ENCODE results near the gene ETV3L. TPM values are rescaled to one million over a fixed set of nuclear protein-coding genes. Genes with fewer than 3 reads are reported as not detected.

ETV3L gene
- total and polyA plus RNA-seq, 3 donors from 2014 or later, result 0.16 TPM; not detected in 2

DNA sequence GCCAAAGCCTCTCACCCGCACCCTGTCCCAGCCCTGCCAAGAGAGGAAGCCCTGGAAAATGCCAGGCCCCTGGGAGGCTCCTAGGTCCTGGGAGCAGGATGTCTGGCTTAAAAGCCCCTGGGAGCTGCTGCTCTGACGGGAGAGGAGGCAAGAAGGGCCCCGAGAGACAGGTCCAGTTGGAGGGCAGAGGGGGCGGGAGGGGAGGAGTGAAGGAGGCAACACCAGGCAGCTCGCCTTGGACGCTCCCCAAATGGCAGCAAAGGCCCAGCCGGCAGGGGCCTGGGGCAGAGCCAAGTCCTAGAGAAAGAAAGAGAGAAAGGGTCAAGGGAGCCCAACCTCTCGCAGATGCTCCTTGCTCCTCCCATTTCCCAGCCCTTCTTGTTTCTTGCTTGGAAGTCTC, 6.8 kb downstream of the ETV3L start:
- peak; percentile 51 for DNase-seq
- intact Hi-C loops (cut with DNase I; ENCODE audit: low total_unique reads), result loop anchor here (5.0 kb wide), 1 partner anchor 64 kb away; no protein-coding TSS in a partner anchor

DNA sequence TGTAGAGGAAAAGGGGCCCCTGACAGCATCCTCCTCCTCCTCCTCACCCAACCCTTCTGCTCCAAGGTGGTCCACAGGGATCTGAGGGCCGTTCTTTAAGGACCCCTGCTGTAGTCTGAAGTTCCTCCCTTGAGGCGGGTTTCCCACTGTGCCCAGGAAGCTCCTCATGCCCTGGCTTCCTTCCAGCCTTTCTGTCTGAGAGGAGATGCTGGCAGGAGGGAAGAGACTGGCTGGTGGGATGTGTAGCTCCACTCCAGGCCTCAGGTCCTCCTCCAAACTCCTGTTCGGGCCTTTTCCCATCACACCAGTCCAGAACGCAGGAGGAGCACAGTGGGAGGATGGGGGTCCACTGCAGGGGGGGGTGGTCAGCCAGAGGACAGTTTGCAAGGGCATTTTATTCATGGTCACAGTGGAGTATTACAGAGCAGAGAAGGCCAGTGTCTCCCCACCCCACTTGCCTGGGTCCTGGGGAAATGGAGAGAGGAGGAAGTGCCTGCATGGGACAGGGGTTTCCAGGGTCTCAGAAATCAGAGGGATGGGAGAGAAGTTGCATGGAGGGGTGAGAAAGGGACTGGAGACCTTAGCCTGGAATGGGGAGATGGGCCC, 7.8 kb downstream of the ETV3L start:
- 77 to 82% methylated on average over 2 to 4 of the region's 4 CpGs for WGBS, 2 donors
- no peak overlapping the region for H3K27ac ChIP-seq
- no peaks in the 10 kb centered on the region for H3K9me3 ChIP-seq
- intact Hi-C loops (cut with DNase I; ENCODE audit: low total_unique reads), result loop anchor here (5.0 kb wide), 1 partner anchor 66 kb away; no protein-coding TSS in a partner anchor
- no peak for DNase-seq
- H3K36me3 ChIP-seq (ENCODE audit: low read depth, missing control alignments), result no peaks in the 10 kb centered on the region
- H3K27me3 ChIP-seq, result no peaks in the 10 kb centered on the region
- no peak overlapping the region for H3K4me3 ChIP-seq
- H3K4me1 ChIP-seq, result no peaks in the 10 kb centered on the region
- TF ChIP-seq, protein P1, sequence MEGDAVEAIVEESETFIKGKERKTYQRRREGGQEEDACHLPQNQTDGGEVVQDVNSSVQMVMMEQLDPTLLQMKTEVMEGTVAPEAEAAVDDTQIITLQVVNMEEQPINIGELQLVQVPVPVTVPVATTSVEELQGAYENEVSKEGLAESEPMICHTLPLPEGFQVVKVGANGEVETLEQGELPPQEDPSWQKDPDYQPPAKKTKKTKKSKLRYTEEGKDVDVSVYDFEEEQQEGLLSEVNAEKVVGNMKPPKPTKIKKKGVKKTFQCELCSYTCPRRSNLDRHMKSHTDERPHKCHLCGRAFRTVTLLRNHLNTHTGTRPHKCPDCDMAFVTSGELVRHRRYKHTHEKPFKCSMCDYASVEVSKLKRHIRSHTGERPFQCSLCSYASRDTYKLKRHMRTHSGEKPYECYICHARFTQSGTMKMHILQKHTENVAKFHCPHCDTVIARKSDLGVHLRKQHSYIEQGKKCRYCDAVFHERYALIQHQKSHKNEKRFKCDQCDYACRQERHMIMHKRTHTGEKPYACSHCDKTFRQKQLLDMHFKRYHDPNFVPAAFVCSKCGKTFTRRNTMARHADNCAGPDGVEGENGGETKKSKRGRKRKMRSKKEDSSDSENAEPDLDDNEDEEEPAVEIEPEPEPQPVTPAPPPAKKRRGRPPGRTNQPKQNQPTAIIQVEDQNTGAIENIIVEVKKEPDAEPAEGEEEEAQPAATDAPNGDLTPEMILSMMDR (IDR thresholded peaks at IDR 0.05), result no peak
- TF ChIP-seq POLR2A (IDR thresholded peaks at IDR 0.05), result no peak

More for the DNA sequence above, 6.8 kb downstream of the ETV3L start:
- no peak for TF ChIP-seq POLR2A (IDR thresholded peaks at IDR 0.05)
- TF ChIP-seq, protein P1 (IDR thresholded peaks at IDR 0.05), result no peak
- Histone ChIP-seq H3K36me3 (ENCODE audit: low read depth, missing control alignments) (no peaks in the 10 kb centered on the region), H3K27me3 (no peaks in the 10 kb centered on the region), H3K27ac (no peak overlapping the region), H3K9me3 (no peaks in the 10 kb centered on the region), H3K4me3 (no peak overlapping the region), H3K4me1 (no peaks in the 10 kb centered on the region)
- 32 to 51% methylated on average over 7 to 8 of the region's 8 CpGs for WGBS, 2 donors

DNA sequence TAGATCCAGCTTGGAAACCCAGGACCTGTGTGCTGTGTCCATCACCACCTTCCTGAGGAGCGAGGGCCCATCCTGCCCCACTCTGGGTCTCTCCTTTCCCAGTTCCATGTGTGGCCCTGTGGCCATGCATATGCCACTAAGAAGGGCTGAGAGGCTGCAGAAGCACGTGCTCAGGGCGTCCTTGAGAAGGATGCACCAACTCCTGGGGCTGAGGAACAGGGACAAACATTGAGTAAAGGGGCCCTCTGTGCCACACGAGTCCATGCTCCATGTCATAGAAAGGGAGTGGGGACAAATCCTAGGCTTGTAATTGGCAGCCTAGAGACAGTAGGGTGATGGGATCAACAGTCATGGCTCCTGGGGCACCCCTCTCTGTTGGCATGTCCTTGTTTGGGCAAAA, 8.4 kb downstream of the ETV3L start:
- no peak for DNase-seq
- intact Hi-C loops (cut with DNase I; ENCODE audit: low total_unique reads), result loop anchor here (5.0 kb wide), 1 partner anchor 66 kb away; no protein-coding TSS in a partner anchor
- WGBS, 2 donors, result 82 to 94% methylated on average over 2 to 4 of the region's 4 CpGs

DNA sequence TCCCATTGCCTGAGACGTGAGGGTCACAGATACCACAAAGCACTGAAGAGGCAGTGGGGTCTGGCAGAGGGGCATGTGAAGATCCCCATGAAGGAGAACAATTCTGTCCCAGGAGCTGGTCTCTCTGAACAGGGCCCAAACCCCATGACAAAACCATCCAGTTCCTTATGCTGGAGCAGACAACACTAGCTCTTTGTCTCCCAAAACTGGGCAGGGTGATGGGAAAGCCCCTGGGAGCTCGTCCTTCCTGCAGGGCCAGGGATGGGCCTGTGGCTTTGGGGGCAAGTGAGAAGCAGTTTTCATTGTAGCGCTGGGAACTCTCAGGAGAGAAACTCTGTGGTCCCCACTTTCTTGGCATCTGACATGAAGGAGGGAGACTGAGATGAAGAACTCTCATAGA, 8.8 kb downstream of the ETV3L start:
- Histone ChIP-seq H3K9me3 (no peaks in the 10 kb centered on the region), H3K4me3 (no peak overlapping the region), H3K4me1 (no peaks in the 10 kb centered on the region), H3K27me3 (no peaks in the 10 kb centered on the region), H3K36me3 (ENCODE audit: low read depth, missing control alignments) (no peaks in the 10 kb centered on the region), H3K27ac (no peak overlapping the region)
- 59 to 63% methylated on average over 3 of the region's 3 CpGs for WGBS, 2 donors
- intact Hi-C loops (cut with DNase I; ENCODE audit: low total_unique reads), result loop anchor here (5.0 kb wide), 1 partner anchor 67 kb away; no protein-coding TSS in a partner anchor
- TF ChIP-seq POLR2A (IDR thresholded peaks at IDR 0.05), result no peak
- TF ChIP-seq, protein P1 (IDR thresholded peaks at IDR 0.05), result no peak
- DNase-seq, result no peak

More for the DNA sequence above, 8.4 kb downstream of the ETV3L start:
- Histone ChIP-seq H3K27ac (no peak overlapping the region), H3K4me3 (no peak overlapping the region), H3K27me3 (no peaks in the 10 kb centered on the region), H3K4me1 (no peaks in the 10 kb centered on the region), H3K9me3 (no peaks in the 10 kb centered on the region), H3K36me3 (ENCODE audit: low read depth, missing control alignments) (no peaks in the 10 kb centered on the region)
- TF ChIP-seq POLR2A (IDR thresholded peaks at IDR 0.05), result no peak
- TF ChIP-seq, protein P1 (IDR thresholded peaks at IDR 0.05), result no peak

Data from testis (tissue), 3 donors.